Stimulated activated CD4-positive, alpha-beta T cell treated with anti-CD3 and anti-CD28 coated beads, Interleukin-2, amount 100 ng/mL, for 24 hours (primary cell): ENCODE measurements around the gene UBAP1.
"Not testable (repeated sequence)": the region's sequence is repeated elsewhere in the genome, so short reads cannot be mapped to it uniquely, and the experiment has no call there.

Experiments used
- DNase-seq, 2 donors: peaks; one replicate each; pipeline ENCODE4 v3.0.0-alpha.2; 2020

UBAP1 gene

DNA sequence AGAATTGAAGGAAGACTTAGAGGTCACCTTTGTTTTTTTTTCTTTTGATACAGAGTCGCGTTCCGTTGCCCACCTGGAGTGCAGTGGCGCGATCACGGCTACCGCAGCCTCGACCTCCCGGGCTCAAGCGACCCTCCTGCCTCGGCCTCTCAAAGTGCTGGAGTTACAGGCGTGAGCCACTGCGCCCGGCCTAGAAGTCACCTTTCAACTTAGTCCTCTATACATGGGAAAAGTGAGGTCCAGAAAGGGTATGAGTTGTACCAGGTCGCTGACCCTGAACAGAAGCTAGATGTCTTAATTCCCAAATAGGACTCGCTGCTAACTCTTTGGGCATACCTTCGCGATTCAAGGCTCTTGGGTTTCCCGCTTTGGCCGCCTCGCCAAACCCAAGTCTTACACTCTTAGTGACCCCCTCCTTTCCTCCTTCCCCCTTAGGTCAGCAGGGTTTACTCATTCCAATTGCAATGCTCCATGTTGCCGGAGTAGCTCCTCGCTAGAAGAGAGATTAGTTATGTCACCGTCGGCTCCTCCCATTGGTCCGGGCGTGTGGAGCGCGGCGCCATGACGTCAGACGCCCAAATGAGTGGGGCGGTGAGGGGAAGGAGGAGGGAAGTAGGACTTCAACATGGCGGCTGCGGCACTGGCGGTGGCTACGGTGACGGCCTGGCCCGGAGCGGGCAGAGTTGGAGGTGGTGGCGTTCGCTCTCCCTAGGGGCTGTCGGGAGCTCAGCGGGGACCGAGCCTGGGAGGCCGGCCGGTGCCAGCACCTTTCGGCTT lies at the start of gene UBAP1:
Gene UBAP1 (plus strand): TSS at position 608 of the 777 bp plus-strand sequence. CDS start 41,872 bp downstream, outside the sequence.
- DNase-seq = peak; percentile 95

DNA sequence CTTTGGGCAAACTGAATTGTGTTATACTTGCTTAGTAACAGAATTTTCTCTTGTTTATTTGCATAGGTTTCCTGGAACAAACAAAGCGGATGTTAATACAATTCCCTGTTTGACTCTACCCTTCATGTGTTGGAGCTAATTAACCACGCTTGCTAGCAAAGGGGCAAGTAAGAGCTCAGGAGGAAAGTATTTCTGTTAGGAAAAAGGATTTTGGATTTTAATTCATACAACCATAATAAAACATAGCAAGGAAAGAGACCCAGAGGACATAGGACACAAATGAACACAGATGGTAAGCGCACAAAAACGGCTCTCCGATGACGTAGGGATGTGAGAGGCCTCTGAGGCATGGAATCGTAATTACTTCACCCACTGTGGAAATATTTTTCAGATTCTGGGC lies 47.3 kb upstream of the UBAP1 start:
- no peak for DNase-seq

DNA sequence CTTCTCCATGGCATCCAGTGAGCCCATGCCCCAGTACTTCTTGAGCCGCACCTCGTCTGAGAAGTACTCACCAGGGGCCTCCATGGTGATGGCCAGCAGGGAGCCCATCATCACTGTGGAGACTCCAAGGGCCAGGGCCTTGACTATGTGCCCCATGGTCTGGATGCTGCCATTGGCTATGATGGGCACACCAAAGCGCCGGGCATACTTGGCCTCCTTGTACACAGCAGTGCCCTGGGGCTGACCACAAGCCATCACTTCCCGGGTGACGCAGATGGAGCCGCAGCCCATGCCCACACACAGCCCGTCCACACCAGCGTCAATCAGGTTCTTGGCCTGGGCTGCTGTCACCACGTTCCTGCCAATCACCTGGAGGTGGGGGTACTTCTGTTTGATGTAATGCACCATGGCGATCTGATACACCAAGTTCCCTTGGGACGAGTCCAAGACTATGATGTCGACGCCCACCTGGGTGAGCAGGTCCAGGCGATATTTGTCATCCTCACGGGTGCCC lies 45.4 kb upstream of the UBAP1 start:
- no peak for DNase-seq

DNA sequence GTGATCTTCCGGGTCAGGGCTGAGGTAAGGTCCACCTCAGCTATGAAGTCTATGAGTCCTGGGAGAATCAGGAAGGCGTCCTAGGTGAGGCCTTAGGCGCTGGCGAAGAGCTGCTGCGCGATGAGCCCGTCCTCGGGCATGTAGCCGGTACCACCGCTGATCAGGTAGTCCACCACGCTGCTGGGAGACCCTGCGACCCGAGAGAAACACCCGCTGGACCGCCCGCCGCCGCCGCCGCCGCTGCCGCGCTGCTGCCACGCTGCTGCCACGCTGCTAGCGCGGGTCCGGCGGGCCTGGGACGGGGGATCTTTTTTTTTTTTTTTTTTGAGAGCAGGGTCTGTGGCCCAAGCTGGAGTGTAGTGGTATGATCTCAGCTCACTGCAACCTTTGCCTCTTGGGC lies 44.3 kb upstream of the UBAP1 start:
- DNase-seq = no peak

DNA sequence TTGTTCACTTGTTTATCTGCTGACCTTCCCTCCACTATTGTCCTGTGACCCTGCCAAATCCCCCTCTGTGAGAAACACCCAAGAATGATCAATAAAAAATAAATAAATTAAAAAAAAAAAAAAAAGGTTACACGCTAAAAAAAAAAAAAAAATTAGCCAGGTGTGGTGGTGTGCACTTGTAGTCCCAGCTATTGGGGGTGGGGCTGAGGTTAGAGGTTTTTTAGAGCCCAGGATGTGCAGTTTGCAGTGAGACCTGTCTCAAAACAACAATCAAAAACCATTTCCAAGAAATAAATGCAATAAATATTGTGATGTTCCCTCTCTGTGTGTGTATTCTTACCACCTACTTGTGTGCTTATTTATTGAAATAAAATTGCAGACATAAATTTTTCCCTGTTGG lies 40.2 kb upstream of the UBAP1 start:
- not testable (repeated sequence) for DNase-seq

DNA sequence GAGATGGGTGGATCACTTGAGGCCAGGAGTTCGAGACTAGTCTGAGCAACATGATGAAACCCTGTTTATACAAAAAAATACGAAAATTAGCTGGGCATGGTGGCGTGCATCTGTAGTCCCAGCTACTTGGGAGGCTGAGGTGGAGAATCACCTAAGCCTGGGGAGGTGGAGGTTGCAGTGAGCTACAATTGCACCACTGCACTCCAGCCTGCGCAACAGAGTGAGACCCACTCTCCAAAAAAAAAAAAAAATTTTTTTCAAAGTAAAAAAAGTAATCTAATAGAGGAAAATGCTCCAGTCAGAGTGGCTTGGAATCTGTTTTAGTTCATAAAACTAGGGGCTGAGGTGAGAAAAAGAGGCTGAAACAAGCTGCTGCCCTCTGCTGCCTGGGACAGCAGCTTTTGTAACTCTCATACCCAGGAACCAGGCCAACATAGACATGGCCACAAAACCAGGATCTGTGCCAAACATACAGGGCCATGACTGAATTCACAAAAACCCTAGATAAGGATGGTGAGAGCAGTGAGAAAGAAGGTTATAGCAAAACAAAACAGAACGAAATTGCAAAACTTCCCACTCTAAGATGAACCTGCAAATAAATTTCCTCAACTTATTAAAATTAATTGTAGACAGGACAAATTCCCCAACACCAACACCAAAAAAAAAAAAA lies 39.2 kb upstream of the UBAP1 start:
- DNase-seq = no peak

DNA sequence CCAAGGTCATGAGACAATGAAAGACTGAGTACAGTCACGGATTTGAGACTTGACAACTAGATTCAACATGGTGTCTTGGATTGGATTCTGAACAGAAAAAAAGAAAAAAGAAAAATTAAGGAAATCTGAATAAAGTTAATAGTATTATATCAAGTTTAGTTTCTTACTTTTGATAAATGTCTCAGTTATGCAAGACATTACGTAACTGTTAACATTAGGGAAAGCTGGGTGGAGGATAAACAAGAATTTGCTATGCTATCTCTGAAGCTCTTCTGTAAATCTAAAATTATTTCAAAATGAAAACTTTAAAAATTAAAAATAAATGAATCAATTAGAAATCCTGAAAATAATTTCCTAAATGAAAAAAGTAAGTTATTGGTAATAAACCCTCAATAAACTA lies 38.0 kb upstream of the UBAP1 start:
- no peak for DNase-seq

DNA sequence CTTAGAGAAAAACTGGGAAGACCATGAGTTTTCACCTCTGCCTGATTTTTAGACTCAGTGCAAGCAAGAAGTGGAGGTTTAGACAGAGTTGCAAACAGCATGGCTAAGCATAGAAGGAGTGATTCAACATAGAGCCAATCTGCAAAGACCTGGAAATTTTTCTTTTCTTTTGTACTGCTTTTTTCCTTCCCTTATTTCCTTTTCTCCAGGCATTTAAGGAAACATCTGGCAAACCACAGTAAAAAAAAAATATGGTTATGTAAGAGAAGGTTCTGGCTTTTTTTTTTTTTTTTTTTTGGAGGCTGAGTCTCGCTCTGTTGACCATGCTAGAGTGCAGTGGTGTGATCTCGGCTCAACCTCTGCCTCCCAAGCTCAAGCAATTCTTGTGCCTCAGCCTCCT lies 35.7 kb upstream of the UBAP1 start:
- no peak for DNase-seq

DNA sequence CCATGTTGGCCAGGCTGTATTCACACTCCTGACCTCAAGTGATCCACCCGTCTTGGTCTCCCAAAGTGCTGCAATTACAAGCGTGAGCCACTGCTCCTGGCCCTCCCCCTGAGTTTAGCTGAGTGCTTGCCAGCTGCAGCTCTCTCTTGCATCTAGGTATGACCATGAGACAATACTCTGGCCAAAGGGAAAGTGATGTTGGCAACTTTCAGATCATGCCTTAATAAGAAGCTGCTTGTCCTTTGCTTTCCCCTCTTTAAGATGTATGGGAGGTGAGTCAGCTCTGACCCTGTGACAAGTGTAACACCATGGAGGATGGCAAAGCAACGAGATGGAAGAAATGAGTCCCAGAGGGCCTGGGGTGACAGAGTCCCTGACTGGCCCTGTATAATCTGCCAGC lies 33.7 kb upstream of the UBAP1 start:
- DNase-seq = no peak

DNA sequence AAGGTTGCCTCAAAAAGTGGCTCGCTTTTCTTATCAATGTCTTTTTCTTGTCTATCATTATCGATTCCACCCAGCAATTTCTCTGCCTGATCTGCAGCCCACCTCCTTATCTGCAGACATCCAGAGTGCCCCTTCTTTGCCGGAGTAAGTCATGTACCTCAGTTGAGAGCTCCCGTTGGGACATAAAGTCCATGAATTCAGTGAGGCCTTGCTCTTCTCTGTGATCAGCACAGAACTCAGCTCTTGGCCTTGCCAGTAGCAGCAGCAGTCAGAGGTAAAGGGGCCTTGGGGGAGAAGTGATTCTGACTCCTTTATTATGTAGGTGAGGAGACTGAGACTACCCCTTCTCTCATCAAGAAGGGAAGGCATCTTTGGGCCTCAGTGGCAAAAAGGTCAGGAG lies 27.4 kb upstream of the UBAP1 start:
- DNase-seq = no peak

DNA sequence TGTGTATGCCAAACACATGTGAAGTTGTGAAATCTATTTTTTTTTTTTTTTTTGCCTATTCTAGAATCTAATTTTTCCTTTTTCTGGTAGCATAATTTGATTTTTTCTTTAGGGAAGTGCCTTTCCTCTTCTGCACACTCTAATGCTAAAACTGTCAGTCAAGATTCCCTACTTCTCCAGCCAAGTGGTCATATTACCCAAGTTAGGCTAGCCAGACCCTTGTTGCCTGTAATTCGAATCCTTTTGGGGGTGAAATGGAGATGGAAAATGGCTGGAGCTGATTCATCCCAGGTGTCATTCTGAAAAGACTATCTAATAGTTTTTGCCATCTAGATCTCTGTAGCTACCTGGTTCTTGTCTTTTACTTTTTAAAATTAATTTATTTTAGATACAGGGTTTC lies 24.8 kb upstream of the UBAP1 start:
- no peak for DNase-seq

DNA sequence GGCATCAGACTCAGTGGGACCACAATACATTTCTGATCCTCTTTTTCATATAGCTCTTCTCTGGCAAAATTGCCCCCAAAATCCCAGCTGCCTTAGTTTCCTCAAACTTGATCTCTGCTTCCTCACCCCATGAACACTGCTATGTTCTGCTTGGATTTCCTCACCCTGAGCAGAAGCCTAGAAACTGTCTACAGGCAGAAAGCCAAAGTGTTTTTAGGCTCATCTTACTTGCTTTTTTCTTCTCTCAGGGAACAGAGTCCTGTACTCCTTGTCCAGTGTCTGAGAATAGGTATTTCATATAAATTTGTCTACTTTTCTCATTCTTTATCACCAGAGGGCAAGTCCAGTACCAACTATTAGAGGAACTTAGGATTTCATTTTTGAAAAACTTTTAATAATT lies 21.5 kb upstream of the UBAP1 start:
- DNase-seq = no peak

DNA sequence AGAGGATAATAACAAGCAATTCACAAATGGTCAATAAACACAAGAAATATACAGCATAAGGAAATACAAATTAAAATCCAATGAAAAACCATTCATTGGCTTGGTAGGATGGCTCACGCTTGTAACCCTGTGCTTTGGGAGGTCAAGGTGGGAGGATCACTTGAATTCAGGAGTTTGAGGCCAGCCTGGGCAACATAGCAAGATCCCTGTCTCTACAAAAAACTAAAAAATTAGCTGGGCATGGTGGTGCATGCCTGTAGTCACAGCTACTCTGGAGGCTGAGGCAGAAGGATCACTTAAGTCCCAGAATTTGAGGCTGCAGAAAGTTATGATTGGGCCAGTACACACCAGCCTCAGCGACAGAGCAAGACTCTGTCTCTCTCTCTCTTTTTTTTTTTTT lies 20.9 kb upstream of the UBAP1 start:
- DNase-seq = no peak

DNA sequence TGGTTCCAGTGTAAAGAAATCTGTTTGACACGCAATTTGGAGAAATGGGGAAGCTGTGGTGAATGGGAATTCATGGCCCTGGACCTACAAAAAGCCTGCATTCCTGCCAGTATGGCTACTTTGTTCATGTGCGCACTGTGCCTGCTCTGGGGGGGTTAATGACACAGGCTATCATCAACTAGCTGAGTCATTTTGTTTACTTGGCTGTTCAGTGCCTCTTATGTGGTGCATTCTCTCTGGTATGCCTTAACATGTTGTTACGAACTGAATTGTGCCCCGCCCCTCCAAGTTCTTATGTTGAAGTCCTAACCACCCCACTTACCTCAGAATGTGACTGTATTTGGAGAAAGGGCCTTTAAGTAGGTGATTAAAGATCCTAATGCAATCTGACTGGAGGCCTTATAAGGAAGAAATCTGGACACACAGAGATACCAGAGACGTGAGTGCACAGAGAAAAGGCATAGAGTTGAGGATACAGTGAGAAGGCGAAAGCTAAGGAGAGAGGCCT lies 20.4 kb upstream of the UBAP1 start:
- DNase-seq = no peak

DNA sequence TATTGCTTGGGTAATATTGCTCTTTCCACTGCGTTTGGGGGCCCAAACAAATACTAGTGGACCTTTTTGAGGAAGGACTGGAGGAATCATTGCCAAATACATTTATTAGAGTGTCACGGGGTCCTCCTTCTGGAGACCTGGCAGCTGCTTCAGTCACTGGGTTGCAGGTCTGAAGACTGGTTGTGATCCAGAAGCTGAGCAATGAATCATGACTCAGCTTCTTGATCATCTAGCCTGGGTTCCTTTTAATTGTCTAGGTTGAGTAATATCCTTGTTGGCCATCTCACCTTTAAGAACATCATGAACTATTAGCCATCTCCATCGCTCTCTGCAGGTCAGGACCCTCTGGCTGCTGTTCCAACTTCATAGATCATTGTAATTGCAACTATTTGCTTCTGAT lies 15.4 kb upstream of the UBAP1 start:
- DNase-seq = no peak

DNA sequence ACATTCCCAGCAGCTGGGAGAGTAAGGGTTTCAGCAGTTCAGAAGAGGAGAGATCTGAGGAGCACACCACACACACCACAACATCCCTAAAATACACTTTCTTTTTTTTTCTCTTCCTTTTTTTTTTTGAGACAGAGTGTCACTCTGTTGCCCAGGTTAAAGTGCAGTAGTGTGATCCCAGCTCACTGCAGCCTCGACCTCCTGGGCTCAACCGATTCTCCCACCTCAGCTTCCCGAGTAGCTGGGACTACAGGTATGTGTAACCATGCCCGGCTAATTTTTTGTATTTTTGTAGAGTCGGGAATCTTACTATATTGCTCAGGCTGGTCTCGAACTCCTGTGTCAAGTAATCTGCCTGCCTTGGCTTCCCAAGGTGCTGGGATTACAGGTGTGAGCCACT lies 9.7 kb upstream of the UBAP1 start:
- no peak for DNase-seq

DNA sequence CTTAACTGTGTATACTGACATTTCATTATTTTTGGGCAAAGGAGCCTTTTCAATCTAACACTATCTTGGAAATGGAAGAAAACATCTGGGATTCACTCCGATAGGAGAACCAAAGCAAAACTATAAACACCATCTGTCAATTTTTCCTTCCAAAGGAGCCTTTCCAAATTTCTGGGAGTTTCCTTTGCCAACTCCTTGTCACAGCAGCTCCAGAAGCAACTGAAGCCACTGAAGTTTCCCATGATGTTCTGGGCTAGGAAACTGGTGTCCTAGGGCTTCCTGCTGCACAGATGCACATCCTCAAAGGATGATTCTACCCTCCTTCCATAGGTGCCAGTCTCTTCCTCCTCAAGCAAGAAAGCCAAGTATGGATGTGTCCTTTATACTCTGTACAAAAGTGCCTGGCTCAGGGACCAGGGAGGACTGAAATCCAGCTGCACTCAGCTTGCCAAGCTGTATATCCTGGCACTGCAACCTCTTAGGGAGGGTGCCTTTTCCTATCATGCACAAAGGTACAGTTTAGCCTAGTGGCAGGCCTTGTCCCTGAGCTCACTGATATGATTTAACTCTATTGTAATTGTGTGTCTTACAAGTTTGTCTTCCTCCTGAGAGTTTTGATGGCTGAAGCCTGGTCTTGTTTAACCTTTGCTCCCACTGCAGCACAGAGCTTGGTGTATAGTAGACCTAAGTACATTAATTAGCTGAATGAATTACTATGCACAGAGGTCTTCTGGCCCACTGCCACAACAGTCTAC lies 8.4 kb upstream of the UBAP1 start:
- no peak for DNase-seq

DNA sequence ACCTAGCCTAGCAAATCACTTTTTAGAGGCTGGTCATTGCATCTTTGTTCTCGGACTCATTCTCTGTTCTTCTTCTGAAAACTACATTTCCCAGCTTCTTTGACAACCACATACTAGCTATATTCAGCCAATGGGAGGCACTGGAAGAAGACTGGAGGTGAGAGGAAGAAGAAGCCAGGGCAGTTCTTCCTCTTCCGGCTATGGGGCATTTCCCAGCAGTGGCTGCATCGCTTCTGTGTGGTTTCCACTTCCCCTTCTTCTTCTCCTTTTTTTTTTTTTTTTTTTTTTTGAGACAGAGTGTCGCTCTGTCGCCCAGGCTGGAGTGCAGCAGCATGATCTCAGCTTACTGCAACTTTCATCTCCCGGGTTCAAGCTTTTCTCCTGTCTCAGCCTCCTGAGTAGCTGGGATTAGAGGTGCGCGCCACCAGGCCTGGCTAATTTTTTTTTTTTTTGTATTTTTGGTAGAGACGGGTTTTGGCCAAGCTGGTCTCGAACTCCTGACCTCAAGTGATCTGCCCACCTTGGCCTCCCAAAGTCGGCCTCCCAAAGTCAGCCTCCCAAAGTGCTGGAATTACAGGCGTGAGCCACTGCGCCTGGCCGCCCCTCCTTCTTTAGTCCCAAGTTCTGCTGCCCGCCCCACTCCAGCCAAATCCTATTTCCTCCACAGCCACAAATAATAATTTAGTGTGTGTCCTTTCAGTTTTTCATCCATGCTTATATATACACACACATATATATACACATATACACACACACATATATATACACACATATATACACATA lies 6.9 kb upstream of the UBAP1 start:
- peak; percentile 17 to 45 for DNase-seq

DNA sequence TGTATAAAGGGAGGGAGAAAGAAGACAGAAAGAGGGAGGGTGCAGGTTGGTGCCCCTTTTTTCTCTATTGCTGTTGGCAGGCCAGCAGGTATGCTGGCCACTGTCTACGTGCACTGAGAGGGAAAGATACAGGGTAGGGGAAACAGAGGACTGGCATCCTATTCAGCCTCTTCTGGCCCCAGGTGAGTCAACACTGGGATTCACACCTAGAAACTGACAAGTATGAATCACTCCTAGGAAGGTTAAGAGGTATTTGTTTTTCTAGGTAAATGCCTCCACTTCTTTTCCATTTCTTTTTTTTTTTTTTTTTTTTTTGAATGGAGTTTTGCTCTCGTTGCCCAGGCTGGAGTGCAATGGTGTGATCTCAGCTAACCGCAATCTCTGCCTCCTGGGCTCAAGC lies 2.8 kb upstream of the UBAP1 start:
- DNase-seq = no peak

DNA sequence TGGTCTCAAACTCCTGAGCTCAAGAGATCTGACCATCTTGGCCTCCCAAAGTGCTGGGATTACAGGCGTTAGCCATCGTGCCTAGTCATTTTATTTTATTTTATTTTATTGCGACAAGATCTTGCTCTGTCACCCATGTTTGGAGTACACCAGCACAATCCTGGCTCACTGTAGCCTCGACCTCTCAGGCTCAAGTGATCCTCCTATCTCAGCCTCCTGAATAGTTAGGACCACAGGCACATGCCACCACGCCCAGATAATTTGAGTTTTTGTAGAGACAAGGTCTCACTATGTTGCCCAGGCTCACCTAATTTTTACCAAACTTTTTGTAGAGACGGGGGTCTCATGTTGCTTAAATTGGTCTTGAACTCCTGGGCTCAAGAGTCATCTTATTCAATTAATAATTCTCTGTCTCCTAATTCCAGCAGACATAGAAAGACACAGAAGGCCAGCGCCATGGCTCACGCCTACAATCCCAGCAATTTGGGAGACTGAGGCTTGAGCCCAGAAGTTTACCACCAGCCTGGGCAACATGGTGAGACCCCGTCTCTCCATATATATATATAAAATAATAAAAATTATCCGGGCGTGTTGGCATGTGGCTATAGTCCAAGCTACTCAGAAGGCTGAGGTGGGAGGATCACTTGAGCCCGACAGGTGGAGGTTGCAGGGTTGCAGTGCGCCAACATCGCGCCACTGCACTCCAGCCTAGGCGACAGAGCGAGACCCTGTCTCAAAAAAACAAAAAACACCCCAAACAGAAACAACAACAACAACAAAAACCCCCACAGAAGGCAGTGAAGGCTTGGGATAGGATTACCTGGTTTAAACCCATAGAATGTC lies 1.0 kb upstream of the UBAP1 start:
- no peak for DNase-seq

DNA sequence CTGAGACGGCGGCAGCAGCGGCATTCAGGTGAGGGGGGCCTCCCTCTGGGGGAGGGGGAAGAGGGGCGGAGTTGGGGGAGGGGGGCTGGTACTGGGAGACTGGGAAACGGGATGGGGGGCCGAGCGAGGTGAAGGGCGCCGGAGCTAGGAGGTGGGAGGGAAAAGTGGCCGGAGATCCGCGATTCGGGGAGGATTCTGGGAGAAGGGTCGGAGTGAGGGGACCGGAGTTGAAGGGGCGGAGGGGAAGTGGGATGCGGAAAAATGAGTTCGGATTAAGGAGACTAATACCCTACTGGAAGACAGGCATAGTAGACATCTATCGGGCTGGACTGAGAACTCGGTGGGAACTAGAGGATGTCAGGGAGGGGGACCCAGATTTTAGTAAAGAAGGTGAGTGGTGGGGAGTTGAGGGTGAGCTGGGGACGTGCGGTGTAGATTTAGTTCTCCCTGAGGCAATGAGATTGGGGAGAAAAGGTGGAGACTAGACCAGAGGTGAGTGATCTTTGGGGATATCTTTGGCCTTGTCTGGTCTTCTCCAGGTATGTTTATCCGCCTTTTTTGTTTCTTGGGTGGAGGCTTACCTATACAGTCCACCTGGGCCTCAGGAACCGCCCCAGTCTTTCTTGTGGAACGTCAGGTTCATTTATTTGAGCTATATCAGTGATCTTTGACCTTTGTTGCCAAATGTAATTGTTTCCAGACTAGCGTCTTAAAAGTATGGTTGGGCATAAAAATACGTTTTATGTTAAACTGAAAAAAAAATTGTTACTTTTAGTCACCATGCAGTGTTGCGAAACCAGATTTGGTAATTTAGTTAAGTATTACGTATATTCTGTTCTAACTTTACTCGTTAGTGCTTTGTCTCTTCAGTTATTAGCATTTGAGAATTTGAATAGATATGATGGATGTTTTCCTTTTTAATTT lies 632 bp downstream of the UBAP1 start:
- no peak for DNase-seq
